Activated effector memory CD4-positive, alpha-beta T cell treated with Interleukin-2 at 50 U/mL for 16 hours (primary cell): ENCODE data around the gene ANKRD36B.
A peak's percentile ranks its signal among the peaks of the same experiment; 100 is the strongest.
"Not testable (repeated sequence)": the region's sequence is repeated elsewhere in the genome, so short reads cannot be mapped to it uniquely, and the experiment has no call there.

Experiments used
- DNase-seq: peaks from one replicate; pipeline ENCODE4 v3.0.0-alpha.2; 2020

The ANKRD36B gene

GRCh38 chr2:97548536-97548935 lies 41.1 kb downstream of the ANKRD36B start:
- not testable (repeated sequence) for DNase-seq

- DNase-seq = no peak
Observed at GRCh38 chr2:97546711-97547110, 43.0 kb downstream of the ANKRD36B start.

DNA sequence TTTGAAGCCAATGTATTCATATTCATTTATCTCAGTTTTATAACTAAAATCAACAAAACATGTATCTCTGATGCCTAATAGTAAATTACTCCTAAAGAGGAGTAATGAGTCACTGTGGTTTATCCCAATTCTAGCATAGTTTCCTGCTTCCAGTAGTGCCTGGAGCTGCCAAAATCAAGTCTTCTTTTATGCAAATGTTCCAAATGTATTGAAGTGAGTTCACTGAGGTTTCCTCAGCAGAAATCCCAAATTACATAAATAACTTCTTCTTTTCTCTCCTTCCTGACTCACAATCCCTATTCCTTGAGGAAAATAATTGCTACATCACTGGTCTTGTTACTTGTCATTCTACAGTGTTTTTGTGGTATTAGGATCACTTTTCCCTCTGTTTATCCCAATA lies 44.8 kb downstream of the ANKRD36B start:
- DNase-seq = not testable (repeated sequence)

DNA sequence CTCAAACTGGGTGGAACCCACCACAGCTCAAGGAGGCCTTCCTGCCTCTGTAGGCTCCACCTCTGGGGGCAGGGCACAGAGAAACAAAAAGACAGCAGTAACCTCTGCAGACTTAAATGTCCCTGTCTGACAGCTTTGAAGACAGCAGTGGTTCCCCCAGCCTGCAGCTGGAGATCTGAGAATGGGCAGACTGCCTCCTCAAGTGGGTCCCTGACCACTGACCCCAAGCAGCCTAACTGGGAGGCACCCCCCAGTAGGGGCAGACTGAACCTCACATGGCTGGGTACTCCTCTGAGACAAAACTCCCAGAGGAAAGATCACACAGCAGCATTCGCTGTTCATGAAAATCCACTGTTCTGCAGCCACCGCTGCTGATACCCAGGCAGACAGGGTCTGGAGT lies 63.8 kb downstream of the ANKRD36B start:
- DNase-seq = not testable (repeated sequence)

- not testable (repeated sequence) for DNase-seq
Observed at GRCh38 chr2:97523816-97524215, 65.9 kb downstream of the ANKRD36B start.

DNA sequence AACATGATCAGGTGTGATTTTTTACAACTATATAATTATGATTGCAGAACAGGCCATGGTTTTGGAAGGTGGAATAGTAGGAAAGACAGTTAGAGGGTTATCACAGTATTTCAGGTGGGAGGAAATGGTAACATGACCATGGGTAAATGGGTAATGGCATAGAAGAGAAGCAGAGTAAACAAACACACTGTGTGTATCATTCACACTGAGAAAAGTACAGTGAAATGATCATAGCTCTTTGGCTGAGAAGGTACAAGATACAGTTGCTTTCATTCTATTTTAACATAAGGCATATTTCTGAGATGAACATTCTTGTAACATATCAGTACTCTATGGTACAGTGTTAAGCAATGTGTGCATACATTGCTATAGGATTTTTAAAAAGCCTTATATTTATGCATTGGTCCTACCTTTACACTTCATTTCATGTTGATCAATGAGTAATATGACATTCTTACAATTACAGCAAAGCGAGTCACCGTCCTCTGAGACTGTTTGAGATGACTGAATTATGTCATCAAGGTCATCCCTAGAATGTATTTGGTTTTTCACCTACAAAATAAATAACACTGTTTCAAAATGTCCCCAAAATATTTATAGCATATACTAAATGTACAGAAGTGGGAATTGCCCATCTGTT lies 66.6 kb downstream of the ANKRD36B start:
- DNase-seq = not testable (repeated sequence)

GRCh38 chr2:97495651-97496050 lies 94.0 kb downstream of the ANKRD36B start:
- DNase-seq = not testable (repeated sequence)

DNA sequence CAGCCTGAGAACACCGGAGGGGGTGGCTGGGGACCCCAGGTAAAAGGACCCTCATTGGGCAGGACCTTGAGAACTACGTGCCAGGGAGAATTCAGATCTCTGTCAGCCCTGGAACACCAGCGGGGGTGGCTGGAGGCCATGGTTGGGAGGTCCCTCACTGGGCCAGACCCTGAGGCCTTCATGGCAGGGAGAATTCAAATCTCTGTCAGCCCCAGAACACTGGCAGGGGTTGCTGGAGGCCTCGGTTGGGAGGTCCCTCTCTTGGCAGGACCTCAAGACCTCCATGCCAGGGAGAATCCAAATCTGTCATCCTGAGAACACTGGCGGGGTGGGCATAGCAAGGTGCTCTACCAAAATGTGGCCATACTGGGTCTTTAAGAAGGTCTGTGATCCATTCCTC lies 99.5 kb downstream of the ANKRD36B start:
- peak; percentile 2 for DNase-seq
